Ramos (cell line): ENCODE data around the gene ADARB2.

ENCODE experiments used
- in situ Hi-C: fragments of 300-500 bp; cut with MboI; formaldehyde crosslinking; loops from one replicate; pipeline ENCODE4 v1.14.3; 2022; ENCODE audit warnings: low sequenced_read_pairs; ENCODE audit not compliant: unreplicated experiment

Gene ADARB2

DNA sequence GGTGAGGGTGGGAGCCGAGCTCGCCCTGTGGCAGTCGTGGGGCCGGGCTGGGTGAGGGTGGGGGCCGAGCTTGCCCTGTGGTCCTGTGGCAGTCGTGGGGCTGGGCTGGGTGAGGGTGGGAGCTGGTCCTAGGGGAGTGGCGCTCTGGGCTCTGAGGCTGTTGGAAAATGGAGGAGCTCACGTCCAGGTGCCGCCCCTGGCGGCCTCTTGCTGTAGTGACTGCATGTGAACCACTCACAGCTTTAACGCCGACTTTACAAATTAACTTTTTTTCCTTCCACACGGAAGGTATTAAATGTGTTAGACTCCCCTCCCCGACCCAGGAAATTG lies 368.5 kb downstream of the ADARB2 start:
- in situ Hi-C loops = no loop called here

DNA sequence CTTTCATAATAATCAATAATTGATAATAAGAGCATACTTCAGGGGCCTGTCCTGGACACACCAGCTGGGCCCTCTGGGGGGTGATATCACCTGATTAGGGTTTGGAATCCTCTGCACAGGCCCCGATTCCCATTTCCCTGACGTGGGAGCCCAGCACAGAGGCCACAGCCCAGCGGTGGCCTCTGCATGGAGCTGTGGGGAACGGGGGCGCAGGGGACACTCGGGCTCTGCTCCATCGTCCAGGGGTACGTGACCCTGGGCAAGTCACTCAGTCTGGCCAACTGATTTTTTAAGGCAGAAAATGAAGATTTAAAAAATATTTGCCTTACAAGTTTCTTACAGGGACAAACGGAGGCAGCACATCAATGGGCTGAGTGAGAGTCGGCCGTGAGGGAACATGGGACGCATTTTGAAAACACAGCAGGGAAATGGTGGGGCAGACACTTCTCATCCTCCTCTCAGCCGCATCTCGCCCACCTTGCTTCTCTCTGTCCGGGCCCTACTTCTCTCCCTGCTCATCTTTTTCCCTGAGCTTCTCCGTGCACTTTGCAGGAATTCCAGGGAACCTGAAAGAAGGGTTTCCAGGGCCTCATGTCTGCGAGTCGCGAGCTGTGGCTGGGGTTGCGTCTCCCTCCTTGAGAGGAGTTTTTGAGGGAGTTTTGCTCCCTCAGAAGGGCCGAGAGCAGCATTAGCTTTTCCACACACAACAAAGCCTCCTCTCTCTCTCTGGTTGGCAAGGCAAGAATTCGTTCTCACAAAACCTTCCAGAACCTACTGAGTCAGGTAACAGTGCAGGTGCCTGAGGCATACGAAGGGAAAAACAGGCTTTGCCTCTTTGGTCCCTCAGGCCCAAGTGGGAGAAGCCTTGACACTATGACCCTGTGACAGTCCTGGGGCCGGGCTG lies 369.1 kb downstream of the ADARB2 start:
- in situ Hi-C loops = no loop called here

DNA sequence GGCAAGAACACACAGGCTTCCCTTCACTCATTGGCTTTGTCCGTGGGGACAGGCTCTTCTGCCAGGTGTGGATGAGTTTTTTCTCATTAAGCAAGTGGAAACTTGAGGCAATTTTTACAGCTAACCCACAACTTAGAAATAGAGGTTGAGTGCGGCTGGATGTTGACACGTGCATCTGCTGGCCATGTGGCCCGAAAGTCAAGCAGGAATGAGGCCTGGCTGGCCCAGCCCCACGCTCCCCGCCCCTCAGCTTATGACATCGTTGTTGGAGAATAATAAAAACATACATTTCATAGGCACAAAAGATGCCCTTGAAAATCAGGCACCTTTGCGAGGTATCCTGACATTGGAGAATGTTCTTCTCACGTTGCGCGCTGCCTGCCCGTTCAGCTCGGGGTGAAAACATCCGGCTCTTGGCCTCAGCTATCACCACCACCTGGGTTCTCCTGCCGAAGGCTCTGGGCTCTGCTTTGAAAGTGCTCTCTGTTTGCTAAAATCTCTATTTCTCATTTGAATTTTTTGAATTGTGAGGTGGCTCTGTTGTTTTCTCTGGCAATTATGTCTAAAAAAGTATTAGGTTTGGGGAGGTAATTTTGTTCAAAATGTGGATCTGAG lies 370.4 kb downstream of the ADARB2 start:
- in situ Hi-C loops = no loop called here

DNA sequence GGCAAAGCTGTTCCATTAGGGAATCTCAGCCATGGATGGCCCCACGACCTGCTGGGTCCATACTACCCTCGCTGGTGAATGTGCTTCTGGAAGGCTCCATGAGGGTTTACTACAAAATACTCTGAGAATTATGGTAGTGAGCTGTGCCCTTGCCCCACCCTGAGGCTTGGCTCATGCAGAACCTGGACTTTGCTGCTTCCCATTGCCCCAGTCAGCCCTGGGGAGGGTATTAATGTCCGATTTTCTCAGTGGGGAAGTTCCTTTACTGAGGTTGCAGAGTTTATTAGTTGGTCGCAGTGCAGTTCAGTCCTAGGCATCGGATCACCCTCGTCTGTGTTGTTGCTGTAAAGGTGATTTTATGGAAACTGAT lies 371.0 kb downstream of the ADARB2 start:
- in situ Hi-C loops = no loop called here

DNA sequence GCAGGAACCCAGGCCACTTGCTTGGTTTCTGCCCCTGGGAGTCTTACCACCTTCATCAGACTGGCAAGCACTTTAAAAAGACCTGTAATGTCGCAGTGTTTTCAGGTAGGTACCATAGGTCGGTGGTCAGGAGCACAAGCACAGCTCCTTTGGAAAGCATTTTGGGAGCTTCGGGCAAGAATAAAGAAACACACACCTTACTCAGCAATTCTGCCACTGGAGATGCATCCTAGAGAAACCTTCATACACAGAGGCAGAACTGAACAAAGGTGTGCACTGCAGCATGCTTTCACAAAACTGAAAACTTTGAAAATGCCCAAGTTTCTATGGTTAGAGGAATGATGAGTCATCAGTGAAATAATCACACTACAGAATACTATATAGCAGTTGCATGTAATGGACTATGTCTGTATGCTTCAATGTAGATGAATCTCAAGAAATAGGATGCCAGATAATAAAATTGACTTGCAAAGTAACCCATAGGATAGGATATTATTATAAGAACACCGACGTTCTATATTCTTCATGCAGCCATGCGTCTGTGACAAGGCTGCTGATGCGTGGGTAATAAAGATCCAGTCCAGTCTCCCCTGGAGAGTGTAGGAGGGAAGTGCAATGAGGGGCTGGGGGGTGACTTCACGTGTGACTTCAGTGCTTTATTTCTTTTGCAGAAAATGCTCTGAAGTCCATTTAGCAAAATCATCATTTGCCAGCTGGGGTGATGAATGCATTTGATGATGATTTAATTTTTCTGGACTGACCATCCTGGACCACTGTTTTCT lies 371.6 kb downstream of the ADARB2 start:
- in situ Hi-C loops = no loop called here

DNA sequence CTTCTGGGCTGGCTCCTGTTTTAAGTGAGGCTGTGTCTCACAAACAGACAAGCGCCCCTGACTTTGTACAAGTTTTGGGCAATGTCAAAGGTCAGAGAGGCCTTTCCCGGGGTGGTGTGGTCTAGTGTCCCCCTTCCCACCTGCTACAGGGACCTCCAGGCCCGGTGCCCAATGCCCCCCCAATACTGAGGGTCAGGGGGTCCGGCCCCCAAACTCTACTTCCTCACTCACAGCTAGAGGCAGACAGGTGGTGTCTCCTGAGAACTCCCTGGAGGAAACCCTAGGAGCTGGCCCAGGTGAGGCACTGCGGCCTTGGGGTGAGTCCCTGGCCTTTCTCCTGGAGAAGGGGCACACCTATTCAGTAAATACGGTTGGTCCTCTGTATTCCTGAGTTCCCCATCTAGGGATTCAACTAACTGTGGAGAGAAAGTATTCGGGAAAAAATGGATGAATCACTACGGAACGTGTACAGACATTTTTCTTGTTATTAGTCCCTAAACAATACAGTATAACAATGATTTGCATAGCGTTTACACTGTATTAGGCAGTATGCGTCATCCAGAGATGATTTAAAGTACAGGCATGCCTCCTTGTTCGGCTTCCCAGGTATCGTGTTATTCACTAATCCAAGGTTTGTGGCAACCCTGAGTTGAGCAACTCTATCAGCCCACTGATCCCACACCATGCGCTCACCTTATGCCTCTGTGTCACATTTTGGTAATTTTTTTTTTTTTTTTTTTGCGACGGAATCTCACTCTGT lies 373.0 kb downstream of the ADARB2 start:
- in situ Hi-C loops = no loop called here

DNA sequence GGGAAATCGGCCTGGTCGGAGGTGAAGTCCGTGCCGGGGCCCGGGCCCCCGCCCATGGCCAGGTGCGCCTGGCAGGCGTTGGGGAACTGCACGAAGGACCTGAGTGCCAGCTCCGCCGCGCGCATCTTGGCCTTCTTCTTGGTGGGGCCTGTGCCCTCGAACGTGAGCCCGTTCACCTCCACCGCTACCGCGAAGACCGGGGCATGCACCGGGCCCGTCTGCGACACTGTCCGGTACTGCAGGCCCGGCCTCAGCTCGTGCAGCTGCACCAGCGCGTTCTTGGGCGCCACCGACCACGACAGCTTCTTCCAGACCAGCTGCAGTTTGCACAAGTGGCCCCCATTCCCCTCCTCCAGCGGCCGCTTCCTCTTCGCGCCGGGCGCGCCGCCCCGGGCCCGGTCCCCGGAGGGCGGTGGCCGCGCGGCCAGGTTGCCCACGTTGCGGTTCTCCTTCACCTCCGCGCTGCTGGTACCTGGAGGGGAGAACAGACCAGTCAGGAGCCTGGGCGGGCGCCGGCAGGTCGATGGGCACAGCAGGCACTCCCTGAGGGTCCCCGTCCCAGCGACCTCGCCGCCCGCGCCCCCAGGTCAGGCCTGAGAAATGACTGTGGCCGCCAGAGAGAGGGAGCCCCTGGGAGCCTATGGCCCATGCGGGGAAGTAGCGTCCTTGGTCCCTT lies 373.7 kb downstream of the ADARB2 start:
- in situ Hi-C loops = no loop called here

DNA sequence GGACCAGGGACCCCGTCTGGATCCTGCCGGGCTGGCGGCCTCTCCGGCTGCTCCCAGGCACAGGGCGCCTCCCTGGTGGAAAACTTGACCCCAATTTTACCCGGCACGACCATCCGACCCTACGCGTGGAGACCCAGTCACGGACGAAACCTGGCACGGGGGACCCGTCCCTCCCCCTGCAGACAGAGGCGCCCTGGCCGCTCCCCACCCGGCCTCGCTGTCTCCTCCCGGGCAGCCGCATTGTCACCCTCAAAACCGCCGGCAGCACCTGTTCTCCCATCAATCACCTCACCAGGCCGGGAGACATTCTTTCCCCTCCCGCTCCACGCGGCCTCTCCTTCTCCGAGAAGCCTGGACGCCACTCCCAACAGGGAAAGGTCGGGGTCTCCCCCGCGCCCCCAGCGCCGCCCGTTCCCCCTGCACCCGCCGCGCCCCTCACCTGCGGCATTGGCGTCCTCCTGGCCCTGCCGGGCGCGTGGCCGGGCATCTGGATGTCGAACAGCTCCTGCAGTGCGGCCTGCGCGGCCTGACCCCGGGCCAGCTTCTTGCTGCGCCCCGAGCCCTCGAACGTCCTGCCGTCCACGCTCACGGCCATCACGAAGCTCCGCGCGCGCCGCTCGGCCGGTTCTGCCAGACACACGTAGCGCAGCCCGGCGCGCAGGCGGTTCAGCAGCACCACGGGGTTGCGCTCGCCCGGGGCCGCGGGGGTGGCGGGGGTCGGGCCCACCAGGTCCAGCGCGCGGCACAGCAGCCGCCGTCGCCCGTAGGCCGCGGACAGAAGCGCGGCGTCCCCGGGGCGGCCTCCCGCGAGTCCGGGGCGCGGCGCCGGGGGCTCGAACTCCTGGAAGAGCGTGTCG lies 374.5 kb downstream of the ADARB2 start:
- in situ Hi-C loops = no loop called here

DNA sequence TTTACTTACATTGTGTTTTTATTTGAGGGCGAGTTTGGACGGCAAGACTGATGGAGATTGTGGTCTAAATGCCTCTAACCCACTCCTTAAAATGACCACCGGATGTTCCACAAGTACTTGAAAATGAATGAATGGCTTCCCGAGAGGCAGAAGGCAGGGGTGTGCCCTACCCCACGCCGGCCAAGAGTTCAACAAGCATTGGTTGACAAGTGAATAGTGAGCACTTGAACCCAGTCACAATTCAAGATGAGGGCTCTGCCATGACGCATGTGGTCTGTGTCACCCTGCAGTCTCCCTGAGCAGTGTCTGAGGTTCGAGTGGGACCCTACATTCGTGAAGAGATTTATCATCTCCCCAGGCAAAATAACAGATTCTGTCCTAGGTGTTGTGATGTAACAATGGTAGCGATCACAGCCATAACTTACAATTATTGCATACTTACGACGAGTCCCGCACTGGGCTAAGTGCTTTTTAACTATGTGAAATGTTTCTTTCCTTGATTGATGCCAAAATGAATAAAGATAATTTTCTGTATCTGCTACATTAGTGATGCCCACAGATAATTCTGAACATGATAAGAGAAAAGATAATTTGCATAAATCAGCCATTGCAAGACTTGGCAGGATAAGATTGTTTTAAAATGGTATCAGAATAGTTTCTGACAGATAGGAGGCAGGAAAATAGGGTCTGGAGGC lies 375.8 kb downstream of the ADARB2 start:
- in situ Hi-C loops = no loop called here

DNA sequence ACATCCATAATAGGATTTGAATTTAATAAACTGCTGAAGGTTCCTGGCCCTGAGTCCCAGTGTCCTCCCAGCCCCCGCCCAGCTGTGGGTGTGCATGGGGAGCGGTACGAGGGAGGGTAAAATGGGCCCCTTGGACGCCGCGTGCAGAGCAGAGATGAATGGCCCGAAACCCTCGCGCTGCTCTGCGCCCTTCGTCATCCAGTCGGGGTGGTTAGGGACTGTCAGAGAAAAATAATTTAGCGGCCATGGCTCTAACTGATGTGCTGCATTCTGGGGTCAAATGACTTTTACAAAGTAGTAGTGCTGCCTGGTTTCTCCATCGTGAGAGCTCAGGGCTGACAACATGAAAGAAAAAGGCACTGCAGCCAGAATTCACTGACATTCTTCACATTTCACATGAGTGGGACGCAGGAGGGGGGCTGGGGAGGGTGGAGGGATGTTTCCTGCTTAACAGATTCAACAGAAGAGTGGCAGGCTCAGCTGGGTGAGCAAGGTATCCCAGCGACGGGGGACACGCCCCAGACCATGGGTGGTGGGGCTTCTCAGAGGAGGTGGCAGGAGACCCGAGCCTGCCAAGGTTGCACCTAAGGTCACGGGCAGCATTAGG lies 376.7 kb downstream of the ADARB2 start:
- in situ Hi-C loops = no loop called here

DNA sequence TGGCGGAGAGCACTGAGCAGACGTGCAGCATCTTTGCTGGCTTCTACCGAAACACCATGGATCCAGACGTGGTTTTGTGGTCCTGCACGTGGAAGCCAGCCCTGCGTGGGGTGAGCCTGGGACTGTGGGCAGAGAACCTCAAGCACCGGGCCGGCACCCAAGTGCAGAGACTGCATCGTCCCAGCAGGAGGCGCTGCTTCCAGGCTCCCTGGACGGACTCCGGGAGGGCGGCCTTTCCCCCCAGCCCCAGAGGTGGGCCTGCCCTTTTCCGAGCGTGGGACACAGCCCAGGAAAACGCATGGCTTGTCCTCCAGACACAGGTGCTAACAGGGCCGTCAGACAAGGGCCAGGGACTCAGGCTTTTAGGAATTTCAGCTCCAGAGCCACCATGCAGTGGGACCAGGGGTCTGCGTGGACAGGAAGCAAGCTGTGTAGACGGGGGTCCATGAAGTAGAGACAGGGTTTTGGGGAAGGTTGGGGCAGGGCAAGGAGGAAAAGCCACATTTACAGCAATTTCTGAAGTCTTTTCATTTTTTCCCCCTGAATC lies 377.2 kb downstream of the ADARB2 start:
- in situ Hi-C loops = no loop called here

DNA sequence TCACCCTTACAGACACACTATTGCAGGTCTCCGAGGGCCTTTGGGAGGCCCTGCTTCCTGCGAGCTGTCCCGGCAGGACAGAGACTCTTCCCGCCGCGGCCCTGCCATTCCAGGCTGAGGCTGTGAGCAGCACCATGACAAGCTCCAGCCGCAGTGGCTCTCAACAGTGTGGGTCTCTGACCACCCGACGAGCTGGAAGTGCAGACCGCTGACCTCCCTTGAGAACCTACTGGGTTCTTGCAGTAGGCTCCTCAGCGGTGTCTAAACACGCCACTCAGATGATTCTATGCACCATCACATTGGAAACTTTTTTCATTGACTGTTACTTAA lies 377.7 kb downstream of the ADARB2 start:
- in situ Hi-C loops = no loop called here

DNA sequence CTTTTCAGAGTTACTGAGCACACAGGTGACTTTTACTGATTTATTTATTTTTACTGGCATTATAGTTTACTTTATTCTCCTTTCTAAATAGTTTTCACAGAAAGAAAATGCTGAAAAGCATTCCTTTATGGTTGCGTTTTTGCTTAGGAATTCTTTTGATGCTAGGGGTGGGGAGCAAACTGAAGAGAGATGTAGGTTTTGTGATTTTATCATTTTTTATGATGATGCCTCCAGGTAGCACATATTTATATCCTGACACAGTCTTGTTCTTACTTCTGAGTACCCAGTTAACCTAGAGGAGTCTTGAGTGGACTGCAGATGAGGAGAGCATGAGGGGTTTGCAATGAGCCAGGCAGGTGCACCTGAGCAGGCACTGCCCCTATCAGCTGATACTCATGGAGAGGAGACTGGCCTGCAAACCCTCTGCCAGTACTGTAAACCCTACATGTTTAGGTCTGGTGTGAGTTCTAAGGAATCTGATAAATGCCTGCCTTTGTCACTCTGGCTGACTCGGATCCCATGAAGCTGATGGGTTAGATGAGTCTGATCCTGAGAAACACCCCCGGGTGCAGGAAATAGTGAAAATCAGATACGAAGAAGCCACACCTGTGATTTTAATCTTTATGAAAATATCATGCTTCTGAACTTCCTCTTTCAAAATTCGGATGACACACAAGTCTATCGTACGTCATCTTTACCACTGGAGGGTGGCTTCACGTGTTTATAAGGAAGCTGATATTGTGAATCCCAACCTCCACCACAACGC lies 378.3 kb downstream of the ADARB2 start:
- in situ Hi-C loops = no loop called here

DNA sequence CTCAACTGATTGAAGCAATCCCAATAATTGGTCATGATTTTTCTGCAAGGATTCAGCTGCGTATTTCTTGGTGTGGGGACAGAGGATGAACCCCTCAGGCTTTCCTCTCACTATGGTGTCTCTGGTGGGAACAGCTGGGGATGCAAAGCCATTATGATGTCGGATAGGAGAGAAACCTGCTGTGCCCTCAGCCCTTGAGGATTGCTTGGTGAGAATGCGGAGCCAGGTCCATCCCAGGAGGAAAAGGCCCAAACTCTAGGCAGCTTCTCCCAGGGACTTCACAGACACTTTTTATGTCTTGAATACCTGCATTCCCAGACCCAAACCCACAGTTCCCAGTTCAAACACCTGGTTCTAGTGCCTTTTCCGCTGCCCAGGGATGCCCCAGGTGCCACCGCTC lies 379.2 kb downstream of the ADARB2 start:
- in situ Hi-C loops = no loop called here

DNA sequence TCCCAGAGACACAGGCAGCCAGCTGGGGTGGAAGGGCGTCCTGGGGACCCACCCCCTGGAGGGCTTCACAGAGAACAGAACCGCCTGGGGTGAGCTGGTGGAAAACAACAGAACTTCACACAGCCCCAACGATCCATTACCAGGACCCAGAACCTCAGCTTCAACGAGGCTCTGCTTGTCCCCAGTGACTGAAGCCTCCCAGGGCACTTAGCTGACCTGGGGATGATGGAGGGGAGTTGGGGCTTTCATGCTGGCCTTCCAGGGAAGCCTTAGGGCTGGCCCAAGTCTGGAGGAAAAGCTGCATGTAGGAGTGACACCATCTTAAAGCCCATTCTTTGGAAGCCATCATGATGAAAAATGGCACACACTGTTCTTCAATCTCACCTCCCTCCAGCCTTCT lies 381.0 kb downstream of the ADARB2 start:
- in situ Hi-C loops = no loop called here

DNA sequence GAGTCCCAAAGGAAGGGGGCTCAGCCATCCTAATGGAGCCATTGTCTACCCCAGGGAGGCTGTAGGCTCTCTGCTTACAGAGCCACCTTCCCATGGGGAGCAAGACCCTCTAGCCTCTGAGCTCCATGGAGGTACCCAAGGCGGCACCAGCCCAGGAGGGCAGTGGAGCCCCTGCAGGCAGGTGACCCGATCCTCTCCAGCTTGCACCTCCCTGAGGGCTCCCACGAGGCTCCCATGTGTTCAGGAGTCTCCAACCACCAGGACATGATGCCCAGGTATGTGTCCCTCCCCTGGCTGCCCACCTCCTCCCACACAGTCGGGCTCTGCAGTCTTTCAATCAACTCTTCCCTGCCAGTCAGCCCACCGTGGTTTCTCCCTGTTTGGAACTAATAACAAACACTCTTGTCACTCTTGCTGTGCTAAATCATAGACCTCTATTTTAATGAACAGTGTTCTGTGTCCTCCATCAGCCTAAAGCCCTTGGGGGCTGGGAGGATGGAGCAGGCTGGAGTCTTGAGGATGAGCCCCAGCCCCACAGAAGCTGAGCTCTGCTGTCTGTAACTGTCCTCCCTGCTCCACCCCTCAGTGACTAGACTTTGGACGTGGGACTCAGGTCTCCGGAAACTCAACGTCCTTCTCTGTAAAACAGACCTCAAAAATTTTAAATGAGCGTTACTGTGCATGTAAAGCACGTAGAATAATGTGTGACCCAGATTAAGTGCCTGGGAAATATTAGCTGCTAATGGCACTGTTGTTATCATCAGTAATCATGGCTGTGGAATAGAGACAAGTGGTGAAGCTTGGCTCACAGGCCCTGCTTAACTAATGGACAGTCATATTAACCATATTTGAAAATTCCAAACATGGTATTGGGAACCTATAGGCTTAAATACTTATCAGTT lies 382.3 kb downstream of the ADARB2 start:
- in situ Hi-C loops = no loop called here
